PC-3 (cell line): ENCODE data around the gene ANKRD22. TPM values are rescaled to one million over a fixed set of nuclear protein-coding genes. Genes with fewer than 3 reads are reported as not detected.

Source experiments
- ATAC-seq: fragments of 200-7000 bp; cut with Tn5 transposase; 2 replicates; pipeline ENCODE4 v1.9.1; 2020; ENCODE audit warnings: mild to moderate bottlenecking, moderate library complexity
- Bru-seq: library from RNA; stranded (reverse); fragments of 400-500 nt; gene quantifications from one replicate; lab custom pipeline; 2021; lab: Mats Ljungman, UMichigan
- BruChase-seq, 2 experiments: library from RNA; stranded (reverse); fragments of 400-500 nt; gene quantifications; one replicate each; lab custom pipeline; 2021; lab: Mats Ljungman, UMichigan
- BruUV-seq: library from RNA; stranded (reverse); fragments of 400-500 nt; replicated peaks from 2 replicates; lab custom pipeline; 2021; lab: Mats Ljungman, UMichigan
- CTCF ChIA-PET: fragments of 300-600 bp; sonication (Branson Sonifier 250); formaldehyde crosslinking; loops from one replicate; lab custom pipeline; 2022; ENCODE audit warnings: antibody characterized with exemption; lab: Charles Lee
- POLR2A ChIA-PET: fragments of 300-600 bp; sonication (Branson Sonifier 250); formaldehyde crosslinking; loops from one replicate; lab custom pipeline; 2022; ENCODE audit warnings: antibody characterized with exemption; ENCODE audit not compliant: unreplicated experiment; lab: Charles Lee
- DNase-seq: peaks from one replicate; pipeline ENCODE4 v3.0.0-alpha.2; 2015
- H2AFZ ChIP-seq: fragments of 300-600 bp; sonication (generic); 2 replicates; pipeline ENCODE4 v1.6.0; 2016; ENCODE audit warnings: antibody characterized with exemption, low read length
- H3F3A ChIP-seq: fragments of 300-600 bp; sonication (generic); one replicate; pipeline ENCODE4 v1.6.0; 2017; ENCODE audit warnings: antibody characterized with exemption, low read length, control low read depth, mild to moderate bottlenecking; ENCODE audit not compliant: unreplicated experiment
- H3K27ac ChIP-seq: fragments of 300-600 bp; sonication (generic); 2 replicates; pipeline ENCODE4 v1.5.1; 2016; ENCODE audit warnings: mild to moderate bottlenecking, low read length
- H3K27me3 ChIP-seq: fragments of 300-600 bp; sonication (generic); 2 replicates; pipeline ENCODE4 v1.6.1; 2016; ENCODE audit warnings: low read length, mixed read lengths
- H3K36me3 ChIP-seq: fragments of 300-600 bp; sonication (generic); 2 replicates; pipeline ENCODE4 v1.6.1; 2016; ENCODE audit warnings: low read depth, mixed run types, low read length, mixed read lengths
- H3K4me1 ChIP-seq: fragments of 300-600 bp; sonication (generic); 2 replicates; pipeline ENCODE4 v1.5.1; 2016; ENCODE audit warnings: low read length; ENCODE audit not compliant: insufficient read depth
- H3K4me2 ChIP-seq: fragments of 300-600 bp; sonication (generic); 2 replicates; pipeline ENCODE4 v1.6.0; 2016; ENCODE audit warnings: low read length
- H3K4me3 ChIP-seq: fragments of 300-600 bp; sonication (generic); 2 replicates; pipeline ENCODE4 v1.5.1; 2016; ENCODE audit warnings: mild to moderate bottlenecking, low read length, mixed read lengths
- H3K79me2 ChIP-seq: fragments of 300-600 bp; sonication (generic); 2 replicates; pipeline ENCODE4 v1.6.1; 2017; ENCODE audit warnings: low read length, mixed read lengths
- H3K9ac ChIP-seq: fragments of 300-600 bp; sonication (generic); 2 replicates; pipeline ENCODE4 v1.6.0; 2016; ENCODE audit warnings: mild to moderate bottlenecking, low read length
- H3K9me2 ChIP-seq: fragments of 300-600 bp; sonication (generic); replicated peaks from 2 replicates; pipeline ENCODE4 v1.6.1; 2016; ENCODE audit warnings: mixed run types, low read length, mixed read lengths
- H3K9me3 ChIP-seq: fragments of 300-600 bp; sonication (generic); 2 replicates; pipeline ENCODE4 v1.6.1; 2016; ENCODE audit warnings: low read length, mixed read lengths
- H4K20me1 ChIP-seq: fragments of 300-600 bp; sonication (generic); 2 replicates; pipeline ENCODE4 v1.6.1; 2016; ENCODE audit warnings: low read length, mixed read lengths
- EZH2 ChIP-seq: fragments of 300-600 bp; sonication (generic); IDR thresholded peaks from one replicate; pipeline ENCODE4 v1.6.1; 2017; ENCODE audit warnings: antibody characterized with exemption, mild to moderate bottlenecking, low read length; ENCODE audit not compliant: unreplicated experiment
- EZH2phosphoT487 ChIP-seq: fragments of 300-600 bp; sonication (generic); IDR thresholded peaks from 2 replicates; pipeline ENCODE4 v1.6.1; 2018; ENCODE audit warnings: mild to moderate bottlenecking, antibody characterized with exemption, low read length, borderline replicate concordance
- intact Hi-C: fragments of 100-400 bp; cut with micrococcal nuclease; formaldehyde crosslinking; loops from 2 replicates; pipeline ENCODE4 v1.9.0; 2023
- long read RNA-seq: library from polyadenylated mRNA; unstranded; transcript quantifications from one replicate; pipeline ENCODE4 v2.0.0, GENCODE V29; 2021; ENCODE audit not compliant: unreplicated experiment
- total RNA-seq: library from RNA; depleted of rRNA; stranded (reverse); fragments of >200 nt; gene quantifications from 2 replicates; pipeline ENCODE4 v1.2.3, GENCODE V29; 2014; rRNA removed
- TF ChIP-seq, protein P1 (sequence below): fragments of 300-600 bp; sonication (generic); conservative IDR thresholded peaks from 2 replicates; pipeline ENCODE4 v1.5.1; 2017; ENCODE audit warnings: antibody characterized with exemption, low read depth, mild to moderate bottlenecking, low read length

Gene ANKRD22
- total RNA-seq, result 5.0 and 6.2 TPM in 2 replicates
- Bru-seq, nascent RNA, result percentile 42 among the genes with signal in this experiment
- percentile 38 among the genes with signal in this experiment for BruChase-seq, experiment 1, labeled RNA remaining after a 6-hour chase
- percentile 23 among the genes with signal in this experiment for BruChase-seq, experiment 2, labeled RNA remaining after a 2-hour chase
- long read RNA-seq, result 0 reads

DNA sequence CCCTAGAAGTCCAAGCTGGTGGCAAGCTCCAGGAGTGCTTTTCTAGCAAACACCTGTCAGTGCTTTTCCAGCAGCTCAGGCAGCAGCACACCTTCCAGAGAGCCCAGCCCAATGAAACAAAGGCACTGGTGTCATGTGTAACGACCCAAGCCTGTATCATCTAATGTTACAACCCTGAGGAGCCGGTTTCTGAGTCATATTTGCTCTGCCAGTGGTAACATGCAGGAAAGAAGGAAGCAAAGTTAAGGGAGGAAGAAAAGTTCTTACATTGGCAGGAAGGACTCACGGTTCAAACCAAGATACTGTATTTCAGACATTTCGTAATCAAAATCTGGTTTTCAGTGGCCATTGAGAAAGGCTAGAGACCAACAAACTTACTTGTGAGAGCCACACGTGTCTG lies at the start of gene ANKRD22:
TSS of gene ANKRD22 (minus strand) at position 139 of the 400 bp plus-strand sequence. CDS start 237 bp downstream, outside the sequence.
- CTCF ChIA-PET, result interaction anchor here (0.7 kb wide), 2 partner anchors 13 to 16 kb away, joined by 3 read pairs; no protein-coding TSS in a partner anchor

DNA sequence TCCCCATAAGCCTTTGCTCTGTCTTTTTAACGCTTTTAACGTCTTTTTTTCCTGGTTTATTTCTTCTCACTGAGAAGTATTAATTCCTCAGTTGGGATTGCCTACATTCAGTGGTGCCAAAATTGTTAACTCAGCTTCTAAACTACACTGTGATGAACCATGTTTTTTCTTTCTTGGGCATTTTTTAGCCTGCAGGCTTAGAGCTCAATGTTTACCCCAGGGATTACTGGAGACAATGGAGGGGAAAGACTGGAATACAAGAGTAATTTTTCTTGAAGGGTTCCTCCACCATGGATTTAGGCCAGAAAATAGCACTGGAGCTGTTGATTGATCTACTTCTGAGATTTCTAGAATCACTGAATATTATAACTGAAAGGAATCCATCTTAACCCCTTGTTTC lies 48.2 kb upstream of the ANKRD22 start:
- Histone ChIP-seq H3K79me2 (no peaks in the 10 kb centered on the region), H3K27me3 (no peaks in the 10 kb centered on the region), H3K27ac (no peak overlapping the region), H3K9ac (no peak overlapping the region), H2AFZ (no peak overlapping the region), H3K4me1 (peaks cover 4% of the 10 kb centered on the region; the same call in 1 of the 2 replicates), H3F3A (no peaks in the 10 kb centered on the region), H3K4me2 (no peak overlapping the region), H3K4me3 (no peak overlapping the region), H3K9me2 (no peaks in the 10 kb centered on the region), H3K9me3 (no peaks in the 10 kb centered on the region), H3K36me3 (0 out of 2 replicates have a peak, but pooled peaks cover 3% of the 10 kb centered on the region), H4K20me1 (no peaks in the 10 kb centered on the region)
- no TSS peak for BruUV-seq
- ChIA-PET CTCF (no interaction called here), POLR2A (no interaction called here)
- no peak for DNase-seq
- ATAC-seq, result no peak
- intact Hi-C loops, result no loop called here
- TF ChIP-seq EZH2, result no peak
- TF ChIP-seq, protein P1, sequence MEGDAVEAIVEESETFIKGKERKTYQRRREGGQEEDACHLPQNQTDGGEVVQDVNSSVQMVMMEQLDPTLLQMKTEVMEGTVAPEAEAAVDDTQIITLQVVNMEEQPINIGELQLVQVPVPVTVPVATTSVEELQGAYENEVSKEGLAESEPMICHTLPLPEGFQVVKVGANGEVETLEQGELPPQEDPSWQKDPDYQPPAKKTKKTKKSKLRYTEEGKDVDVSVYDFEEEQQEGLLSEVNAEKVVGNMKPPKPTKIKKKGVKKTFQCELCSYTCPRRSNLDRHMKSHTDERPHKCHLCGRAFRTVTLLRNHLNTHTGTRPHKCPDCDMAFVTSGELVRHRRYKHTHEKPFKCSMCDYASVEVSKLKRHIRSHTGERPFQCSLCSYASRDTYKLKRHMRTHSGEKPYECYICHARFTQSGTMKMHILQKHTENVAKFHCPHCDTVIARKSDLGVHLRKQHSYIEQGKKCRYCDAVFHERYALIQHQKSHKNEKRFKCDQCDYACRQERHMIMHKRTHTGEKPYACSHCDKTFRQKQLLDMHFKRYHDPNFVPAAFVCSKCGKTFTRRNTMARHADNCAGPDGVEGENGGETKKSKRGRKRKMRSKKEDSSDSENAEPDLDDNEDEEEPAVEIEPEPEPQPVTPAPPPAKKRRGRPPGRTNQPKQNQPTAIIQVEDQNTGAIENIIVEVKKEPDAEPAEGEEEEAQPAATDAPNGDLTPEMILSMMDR, result no peak
- TF ChIP-seq EZH2phosphoT487, result no peak

More for the DNA sequence above, at the start of gene ANKRD22:
- Histone ChIP-seq H3F3A (peaks cover 3% of the 10 kb centered on the region), H3K9me2 (no peaks in the 10 kb centered on the region), H3K79me2 (peaks cover 11% of the 10 kb centered on the region; the same call in 1 of the 2 replicates), H3K27ac (peak within 1 kb of the TSS; percentile 73), H3K9me3 (no peaks in the 10 kb centered on the region), H3K9ac (no peak within 1 kb of the TSS; the same call in 1 of the 2 replicates), H2AFZ (no peak within 1 kb of the TSS), H3K36me3 (no peaks in the 10 kb centered on the region), H3K27me3 (no peaks in the 10 kb centered on the region), H3K4me3 (peak within 1 kb of the TSS; percentile 60), H3K4me1 (peaks cover 46% of the 10 kb centered on the region), H3K4me2 (peak within 1 kb of the TSS; percentile 80), H4K20me1 (no peaks in the 10 kb centered on the region)
- BruUV-seq, result no TSS peak
- TF ChIP-seq EZH2 (no peak), EZH2phosphoT487 (no peak)
- TF ChIP-seq, protein P1, result no peak
- intact Hi-C loops, result loop anchor here (2.0 kb wide), 1 partner anchor 139 kb away; the partner anchor contains the start of gene FAS
- DNase-seq (peak; percentile 95), ATAC-seq (peak; percentile 93)
- POLR2A ChIA-PET, result interaction anchor here (0.5 kb wide), 1 partner anchor 19 kb away, joined by 4 read pairs; no protein-coding TSS in a partner anchor

DNA sequence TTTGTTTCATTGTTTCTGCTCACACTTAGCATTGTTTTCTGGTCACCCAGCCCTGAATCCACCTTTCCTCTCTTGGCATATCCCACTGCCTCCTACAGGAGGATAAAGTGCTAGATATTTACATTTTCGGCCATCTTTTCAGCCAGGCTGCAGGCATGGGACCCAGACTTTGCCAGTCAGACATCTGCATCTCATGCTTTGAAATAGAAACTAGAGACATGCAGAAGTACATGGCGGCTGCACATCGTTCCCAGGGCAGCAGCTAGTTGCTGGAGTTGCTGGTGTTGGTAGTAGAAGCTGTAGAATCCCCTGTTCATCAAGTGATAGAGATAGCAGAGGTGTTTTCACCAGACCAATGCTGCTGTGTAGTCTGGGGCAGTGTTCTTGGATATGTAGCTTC lies 47.1 kb upstream of the ANKRD22 start:
- no peaks in the 10 kb centered on the region for H3K9me3 ChIP-seq
- POLR2A ChIA-PET, result no interaction called here
- intact Hi-C loops, result no loop called here
- no peak overlapping the region for H3K9ac ChIP-seq
- TF ChIP-seq EZH2phosphoT487 (no peak), EZH2 (no peak)
- TF ChIP-seq, protein P1, result no peak
- no TSS peak for BruUV-seq
- H3K79me2 ChIP-seq, result no peaks in the 10 kb centered on the region
- CTCF ChIA-PET, result no interaction called here
- no peaks in the 10 kb centered on the region for H3K9me2 ChIP-seq
- H3K36me3 ChIP-seq, result 0 out of 2 replicates have a peak, but pooled peaks cover 3% of the 10 kb centered on the region
- H4K20me1 ChIP-seq, result no peaks in the 10 kb centered on the region
- no peak for DNase-seq
- H3K27ac ChIP-seq, result no peak overlapping the region
- H3F3A ChIP-seq, result no peaks in the 10 kb centered on the region
- H3K4me1 ChIP-seq, result peaks cover 4% of the 10 kb centered on the region; the same call in 1 of the 2 replicates
- no peaks in the 10 kb centered on the region for H3K27me3 ChIP-seq
- H2AFZ ChIP-seq, result no peak overlapping the region
- no peak overlapping the region for H3K4me2 ChIP-seq
- no peak overlapping the region for H3K4me3 ChIP-seq
- no peak for ATAC-seq
